ENCODE measurements around the gene HAPLN3. TPM values are rescaled to one million over a fixed set of nuclear protein-coding genes. Genes with fewer than 3 reads are reported as not detected.

Gene HAPLN3
- total and polyA plus RNA-seq, 2 donors (not counting 3 experiments of a cell fraction or from before 2014, with no cell fraction given) = 57.6 to 130 TPM

- no peak for DNase-seq (ENCODE audit: low read depth, low spot score)
- no peak for TF ChIP-seq CTCF (IDR thresholded peaks at IDR 0.05; ENCODE audit: extremely low read depth in 1 of 2, insufficient read depth in 1 of 2, low read depth in 1 of 2, low read length in 2 of 2)
- TF ChIP-seq JUN (IDR thresholded peaks at IDR 0.05; ENCODE audit: borderline replicate concordance, insufficient read depth, insufficient read length, low read depth) = no peak
- no peak for TF ChIP-seq MYC (IDR thresholded peaks at IDR 0.05; ENCODE audit: low read depth, low read length)
- no peak for TF ChIP-seq MAX (IDR thresholded peaks at IDR 0.05; ENCODE audit: insufficient read depth, insufficient read length)
- TF ChIP-seq FOS (IDR thresholded peaks at IDR 0.05; ENCODE audit: borderline replicate concordance, insufficient read depth, low read length) = no peak
- TF ChIP-seq POLR2A (IDR thresholded peaks at IDR 0.05; ENCODE audit: low read depth, low read length) = no peak
- TF ChIP-seq GATA2 (IDR thresholded peaks at IDR 0.05; ENCODE audit: insufficient read depth, insufficient read length, low read depth, low read length) = no peak
- TF ChIP-seq EZH2 (IDR thresholded peaks at IDR 0.05; ENCODE audit: borderline replicate concordance, low read depth, low read length, severe bottlenecking) = no peak
- TF ChIP-seq POLR2AphosphoS5 (IDR thresholded peaks at IDR 0.05; ENCODE audit: insufficient read depth, low read depth, low read length) = no peak
- ChIA-PET CTCF (interaction anchor here (1.1 to 3.5 kb wide), 2 partner anchors 10 to 103 kb away, joined by 3 to 20 read pairs; no protein-coding TSS in a partner anchor), POLR2A (no interaction called here)
- Histone ChIP-seq H4K20me1 (replicated peaks; ENCODE audit: control insufficient read depth, extremely low read depth, insufficient read depth, low read length) (no peaks in the 10 kb centered on the region), H3K79me2 (ENCODE audit: control insufficient read depth, insufficient read depth, low read length) (no peaks in the 10 kb centered on the region), H3K9me1 (replicated peaks; ENCODE audit: control insufficient read depth, extremely low read depth, insufficient read depth, low read length) (no peaks in the 10 kb centered on the region), H3K4me1 (ENCODE audit: control insufficient read depth, extremely low read depth, insufficient read depth, low read length) (peaks cover 12% of the 10 kb centered on the region), H3K36me3 (ENCODE audit: control insufficient read depth in 2 of 2, extremely low read depth in 1 of 2, insufficient read depth in 2 of 2, low read length in 2 of 2) (no peaks in the 10 kb centered on the region), H3K4me2 (ENCODE audit: insufficient read depth, low read length) (no peak overlapping the region), H3K27me3 (ENCODE audit: control insufficient read depth in 2 of 2, insufficient read depth in 2 of 2, low read length in 2 of 2) (no peaks in the 10 kb centered on the region), H3K9me3 (replicated peaks; ENCODE audit: control insufficient read depth, insufficient read depth, low read length) (no peaks in the 10 kb centered on the region), H3K4me3 (replicated peaks in 1 of 3; ENCODE audit: insufficient read depth in 1 of 3, low read depth in 1 of 3, low read length in 3 of 3) (no peak overlapping the region), H2AFZ (ENCODE audit: low read depth, low read length) (no peak overlapping the region), H3K27ac (ENCODE audit: insufficient read depth, low read depth, low read length) (no peak overlapping the region), H3K9ac (replicated peaks; ENCODE audit: extremely low read depth, insufficient read depth, low read length) (no peak overlapping the region)
- dilution Hi-C loops (cut with MboI; ENCODE audit: extremely low pct_ligation_motif_present, low sequenced_read_pairs) (no loop called here), intact Hi-C loops (cut with micrococcal nuclease) (no loop called here)
- FAIRE-seq = no peak
- BruUV-seq (replicated peaks) = no TSS peak
Measured at GRCh38 chr15:88915354-88915753, 20.0 kb upstream of the HAPLN3 start.
